Retinal pigment epithelial cell (primary cell): ENCODE results near the gene CD72.

Experiments used
- DNase-seq: peaks from one replicate; pipeline ENCODE4 v3.0.0-alpha.2; 2010; ENCODE audit warnings: low read depth
- H3K4me3 ChIP-seq: 2 replicates; pipeline ENCODE4 v1.5.1; 2011; ENCODE audit warnings: mild to moderate bottlenecking, low read length, control low read depth, moderate library complexity
- CTCF ChIP-seq: conservative IDR thresholded peaks from 2 replicates; pipeline ENCODE4 v1.5.1; 2011; ENCODE audit warnings: low read depth, low read length, control low read depth, inconsistent platforms

The CD72 gene

GRCh38 chr9:35562895-35563780 lies 55.1 kb downstream of the CD72 start:
- no peak for TF ChIP-seq CTCF
- no peak for DNase-seq
- no peak overlapping the region for H3K4me3 ChIP-seq

- no peak for TF ChIP-seq CTCF
- DNase-seq = no peak
Measured at GRCh38 chr9:35561468-35562261, 56.5 kb downstream of the CD72 start.

GRCh38 chr9:35560625-35561337 lies 57.4 kb downstream of the CD72 start:
- no peak overlapping the region for H3K4me3 ChIP-seq
- DNase-seq = no peak
- TF ChIP-seq CTCF = no peak

More at GRCh38 chr9:35561468-35562261, 56.5 kb downstream of the CD72 start:
- no peak overlapping the region for H3K4me3 ChIP-seq
